ENCODE measurements around the gene DGKE. TPM values are rescaled to one million over a fixed set of nuclear protein-coding genes. Genes with fewer than 3 reads are reported as not detected.

DGKE gene
- total and polyA plus RNA-seq, 3 experiments from 2014 or later, result 4.9 to 30.5 (median 26.7) TPM

GRCh38 chr17:56861899-56862298, 27.9 kb downstream of the DGKE start:
- H3K9me3 Mint-ChIP-seq, result no peaks in the 10 kb centered on the region
- H3K9me3 ChIP-seq (ENCODE audit: low read length), result no peaks in the 10 kb centered on the region
- H3K27me3 ChIP-seq (ENCODE audit: insufficient read depth, low read length, poor library complexity, severe bottlenecking), result no peaks in the 10 kb centered on the region
- no peak overlapping the region for H3K4me3 ChIP-seq (ENCODE audit: low read length)
- H3K4me1 ChIP-seq (ENCODE audit: insufficient read depth, low read length), result no peaks in the 10 kb centered on the region
- DNase-seq, result no peak
- no peak overlapping the region for H3K4me3 Mint-ChIP-seq
- H3K36me3 ChIP-seq (ENCODE audit: insufficient read depth, low read length), result peaks cover 22% of the 10 kb centered on the region
- ChIA-PET POLR2A (no interaction called here), CTCF (no interaction called here)
- H3K27me3 Mint-ChIP-seq, result no peaks in the 10 kb centered on the region
- H3K4me1 Mint-ChIP-seq, result no peaks in the 10 kb centered on the region
- no peak overlapping the region for H3K27ac Mint-ChIP-seq
- H3K36me3 Mint-ChIP-seq, result peaks cover 6 to 76% (median 15%) of the 10 kb centered on the region in 3 donors
- H3K27ac ChIP-seq (ENCODE audit: low read depth, low read length), result no peak overlapping the region

GRCh38 chr17:56863974-56864373, 30.0 kb downstream of the DGKE start:
- Mint-ChIP-seq H3K4me1 (no peaks in the 10 kb centered on the region), H3K36me3 (peaks cover 0 to 65% (median 13%) of the 10 kb centered on the region in 3 donors), H3K4me3 (no peak overlapping the region), H3K9me3 (no peaks in the 10 kb centered on the region), H3K27me3 (no peaks in the 10 kb centered on the region), H3K27ac (peak overlapping the region in 1 of 8 donors; percentile 50)
- Histone ChIP-seq H3K4me3 (ENCODE audit: low read length) (no peak overlapping the region), H3K4me1 (ENCODE audit: insufficient read depth, low read length) (no peaks in the 10 kb centered on the region), H3K27ac (ENCODE audit: low read depth, low read length) (no peak overlapping the region), H3K36me3 (ENCODE audit: insufficient read depth, low read length) (peaks cover 15% of the 10 kb centered on the region), H3K27me3 (ENCODE audit: insufficient read depth, low read length, poor library complexity, severe bottlenecking) (no peaks in the 10 kb centered on the region), H3K9me3 (ENCODE audit: low read length) (no peaks in the 10 kb centered on the region)
- no peak for DNase-seq
- CTCF ChIA-PET, result interaction anchor here (1.2 to 2.4 kb wide), 2 partner anchors 29 to 44 kb away, joined by 3 to 6 read pairs; no protein-coding TSS in a partner anchor
- POLR2A ChIA-PET, result no interaction called here

GRCh38 chr17:56866076-56866475, 32.1 kb downstream of the DGKE start:
- CTCF ChIA-PET, result no interaction called here
- H3K36me3 ChIP-seq (ENCODE audit: insufficient read depth, low read length), result peaks cover 4% of the 10 kb centered on the region
- H3K36me3 Mint-ChIP-seq, result peaks cover 0 to 51% (median 13%) of the 10 kb centered on the region in 3 donors
- H3K4me3 ChIP-seq (ENCODE audit: low read length), result no peak overlapping the region
- no peaks in the 10 kb centered on the region for H3K27me3 ChIP-seq (ENCODE audit: insufficient read depth, low read length, poor library complexity, severe bottlenecking)
- DNase-seq, result no peak
- no peaks in the 10 kb centered on the region for H3K9me3 ChIP-seq (ENCODE audit: low read length)
- no peak overlapping the region for H3K4me3 Mint-ChIP-seq
- H3K4me1 Mint-ChIP-seq, result peaks cover 0 to 4% (median 3%) of the 10 kb centered on the region in 3 donors
- no peaks in the 10 kb centered on the region for H3K4me1 ChIP-seq (ENCODE audit: insufficient read depth, low read length)
- H3K27ac ChIP-seq (ENCODE audit: low read depth, low read length), result no peak overlapping the region
- no peak overlapping the region for H3K27ac Mint-ChIP-seq
- H3K27me3 Mint-ChIP-seq, result no peaks in the 10 kb centered on the region
- H3K9me3 Mint-ChIP-seq, result no peaks in the 10 kb centered on the region
- POLR2A ChIA-PET, result no interaction called here

- Histone ChIP-seq H3K27ac (ENCODE audit: low read depth, low read length) (no peak overlapping the region), H3K4me3 (ENCODE audit: low read length) (no peak overlapping the region), H3K9me3 (ENCODE audit: low read length) (no peaks in the 10 kb centered on the region), H3K4me1 (ENCODE audit: insufficient read depth, low read length) (no peaks in the 10 kb centered on the region), H3K36me3 (ENCODE audit: insufficient read depth, low read length) (peaks cover 4% of the 10 kb centered on the region), H3K27me3 (ENCODE audit: insufficient read depth, low read length, poor library complexity, severe bottlenecking) (no peaks in the 10 kb centered on the region)
- Mint-ChIP-seq H3K27ac (peak overlapping the region in 1 of 8 donors; percentile 64), H3K4me1 (peaks cover 0 to 4% (median 3%) of the 10 kb centered on the region in 3 donors), H3K9me3 (no peaks in the 10 kb centered on the region), H3K27me3 (no peaks in the 10 kb centered on the region), H3K36me3 (peaks cover 0 to 47% (median 11%) of the 10 kb centered on the region in 3 donors), H3K4me3 (no peak overlapping the region)
- CTCF ChIA-PET, result interaction anchor here (0.7 kb wide), 1 partner anchor 46 kb away, joined by 3 read pairs; no protein-coding TSS in a partner anchor
- peak in 1 of 5 donors; percentile 7 for DNase-seq
- POLR2A ChIA-PET, result no interaction called here
These were observed 32.5 kb downstream of the DGKE start for GRCh38 chr17:56866496-56866895.

GRCh38 chr17:56867948-56868376, 34.0 kb downstream of the DGKE start:
- Histone ChIP-seq H3K4me1 (ENCODE audit: insufficient read depth, low read length) (no peaks in the 10 kb centered on the region), H3K36me3 (ENCODE audit: insufficient read depth, low read length) (peaks cover 4% of the 10 kb centered on the region), H3K27ac (ENCODE audit: low read depth, low read length) (no peak overlapping the region), H3K9me3 (ENCODE audit: low read length) (no peaks in the 10 kb centered on the region), H3K4me3 (ENCODE audit: low read length) (no peak overlapping the region), H3K27me3 (ENCODE audit: insufficient read depth, low read length, poor library complexity, severe bottlenecking) (no peaks in the 10 kb centered on the region)
- Mint-ChIP-seq H3K27ac (peak overlapping the region in 2 of 8 donors; percentile 8 to 15), H3K9me3 (no peaks in the 10 kb centered on the region), H3K4me3 (no peak overlapping the region), H3K36me3 (peaks cover 0 to 33% (median 5%) of the 10 kb centered on the region in 3 donors), H3K4me1 (peaks cover 0 to 4% (median 3%) of the 10 kb centered on the region in 3 donors), H3K27me3 (no peaks in the 10 kb centered on the region)
- ChIA-PET POLR2A (no interaction called here), CTCF (interaction anchor here (0.7 to 1.2 kb wide), 2 partner anchors 48 to 85 kb away, joined by 3 read pairs; no protein-coding TSS in a partner anchor)
- no peak for DNase-seq

GRCh38 chr17:56868716-56869115, 34.8 kb downstream of the DGKE start:
- no peak for DNase-seq
- Histone ChIP-seq H3K4me1 (ENCODE audit: insufficient read depth, low read length) (no peaks in the 10 kb centered on the region), H3K27ac (ENCODE audit: low read depth, low read length) (no peak overlapping the region), H3K4me3 (ENCODE audit: low read length) (no peak overlapping the region), H3K27me3 (ENCODE audit: insufficient read depth, low read length, poor library complexity, severe bottlenecking) (no peaks in the 10 kb centered on the region), H3K9me3 (ENCODE audit: low read length) (no peaks in the 10 kb centered on the region), H3K36me3 (ENCODE audit: insufficient read depth, low read length) (peaks cover 4% of the 10 kb centered on the region)
- Mint-ChIP-seq H3K9me3 (no peaks in the 10 kb centered on the region), H3K27ac (no peak overlapping the region), H3K4me1 (peaks cover 0 to 4% (median 3%) of the 10 kb centered on the region in 3 donors), H3K36me3 (peaks cover 0 to 28% (median 5%) of the 10 kb centered on the region in 3 donors), H3K27me3 (peaks cover 2% of the 10 kb centered on the region in 2 donors), H3K4me3 (no peak overlapping the region)
- ChIA-PET POLR2A (no interaction called here), CTCF (interaction anchor here (1.2 kb wide), 1 partner anchor 49 kb away, joined by 3 read pairs; no protein-coding TSS in a partner anchor)

- H3K4me3 ChIP-seq (ENCODE audit: low read length), result no peak overlapping the region
- Mint-ChIP-seq H3K36me3 (peaks cover 0 to 17% (median 5%) of the 10 kb centered on the region in 3 donors), H3K9me3 (no peaks in the 10 kb centered on the region), H3K27me3 (peaks cover 2 to 6% of the 10 kb centered on the region in 2 donors), H3K4me3 (no peak overlapping the region), H3K27ac (peak overlapping the region in 1 of 8 donors; percentile 21), H3K4me1 (peaks cover 0 to 4% (median 3%) of the 10 kb centered on the region in 3 donors)
- no peaks in the 10 kb centered on the region for H3K36me3 ChIP-seq (ENCODE audit: insufficient read depth, low read length)
- no peak for DNase-seq
- no peaks in the 10 kb centered on the region for H3K27me3 ChIP-seq (ENCODE audit: insufficient read depth, low read length, poor library complexity, severe bottlenecking)
- no peaks in the 10 kb centered on the region for H3K9me3 ChIP-seq (ENCODE audit: low read length)
- ChIA-PET POLR2A (no interaction called here), CTCF (interaction anchor here (1.4 kb wide), 1 partner anchor 10 kb away, joined by 3 read pairs; no protein-coding TSS in a partner anchor)
- no peaks in the 10 kb centered on the region for H3K4me1 ChIP-seq (ENCODE audit: insufficient read depth, low read length)
- no peak overlapping the region for H3K27ac ChIP-seq (ENCODE audit: low read depth, low read length)
These were observed 36.2 kb downstream of the DGKE start for GRCh38 chr17:56870081-56870651.

GRCh38 chr17:56876766-56877179, 42.8 kb downstream of the DGKE start:
- DNase-seq, result no peak
- Mint-ChIP-seq H3K4me1 (no peaks in the 10 kb centered on the region), H3K27ac (no peak overlapping the region), H3K36me3 (peaks cover 0 to 4% (median 0%) of the 10 kb centered on the region in 3 donors), H3K9me3 (no peaks in the 10 kb centered on the region), H3K27me3 (peaks cover 9% of the 10 kb centered on the region in 2 donors), H3K4me3 (no peak overlapping the region)
- Histone ChIP-seq H3K4me3 (ENCODE audit: low read length) (no peak overlapping the region), H3K4me1 (ENCODE audit: insufficient read depth, low read length) (no peaks in the 10 kb centered on the region), H3K27ac (ENCODE audit: low read depth, low read length) (peak overlapping the region; percentile 31), H3K36me3 (ENCODE audit: insufficient read depth, low read length) (no peaks in the 10 kb centered on the region), H3K9me3 (ENCODE audit: low read length) (no peaks in the 10 kb centered on the region), H3K27me3 (ENCODE audit: insufficient read depth, low read length, poor library complexity, severe bottlenecking) (no peaks in the 10 kb centered on the region)
- ChIA-PET POLR2A (no interaction called here), CTCF (no interaction called here)

All from CD8-positive, alpha-beta memory T cell (primary cell).